CD4-positive, alpha-beta T cell treated with Interleukin-15 for 1 hour (primary cell): ENCODE measurements around the gene RHOT1.
A peak's percentile ranks its signal among the peaks of the same experiment; 100 is the strongest.
"Not testable (repeated sequence)": the region's sequence is repeated elsewhere in the genome, so short reads cannot be mapped to it uniquely, and the experiment has no call there.

Source experiments
- DNase-seq: peaks from one replicate; pipeline ENCODE4 v3.0.0-alpha.2; 2020

RHOT1 gene

DNA sequence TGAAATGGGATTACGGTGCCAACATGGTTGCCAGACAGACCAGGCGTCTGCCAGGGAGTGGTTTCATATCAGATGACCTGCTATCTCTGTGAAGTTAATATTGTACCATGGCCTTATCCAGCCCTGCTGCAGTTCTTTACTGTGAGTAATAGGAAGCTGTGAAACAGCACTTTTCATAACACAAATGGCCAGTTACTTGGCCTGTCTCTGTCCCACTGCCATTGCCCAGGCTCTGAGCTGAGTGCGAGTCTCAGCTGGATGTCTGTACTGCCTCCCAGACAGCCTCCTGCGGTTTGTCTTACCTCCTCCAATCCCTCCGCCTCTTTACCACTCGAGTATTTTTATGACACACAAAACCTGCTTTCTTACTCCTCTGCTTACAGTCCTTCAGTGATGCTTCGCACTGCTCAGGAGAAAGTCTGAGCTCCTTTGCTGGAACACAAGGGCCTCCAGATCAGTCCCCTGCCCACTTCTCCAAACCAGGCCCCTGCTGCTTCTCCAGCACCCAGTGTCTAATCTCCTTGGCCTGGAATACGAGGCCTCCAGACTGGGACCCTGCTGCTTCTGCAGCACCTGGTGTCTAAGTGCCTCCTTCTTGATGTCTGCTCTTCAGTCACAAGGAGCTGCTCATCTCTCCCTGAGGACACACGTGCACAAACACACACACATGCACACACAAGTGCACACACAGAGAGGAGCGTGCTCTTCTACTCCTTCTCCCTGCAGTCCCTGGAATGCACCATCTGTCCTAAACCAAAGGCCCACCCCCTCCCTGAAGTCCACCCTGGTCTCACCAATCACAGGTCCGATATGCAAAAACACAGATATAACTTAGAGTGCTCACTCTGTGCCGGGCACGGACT, 17.1 kb upstream of the RHOT1 start:
- DNase-seq, result no peak

- DNase-seq, result no peak
These were observed 16.5 kb upstream of the RHOT1 start for GRCh38 chr17:32125848-32126153.

- DNase-seq, result no peak
These were observed 16.0 kb upstream of the RHOT1 start for GRCh38 chr17:32126325-32126724.

DNA sequence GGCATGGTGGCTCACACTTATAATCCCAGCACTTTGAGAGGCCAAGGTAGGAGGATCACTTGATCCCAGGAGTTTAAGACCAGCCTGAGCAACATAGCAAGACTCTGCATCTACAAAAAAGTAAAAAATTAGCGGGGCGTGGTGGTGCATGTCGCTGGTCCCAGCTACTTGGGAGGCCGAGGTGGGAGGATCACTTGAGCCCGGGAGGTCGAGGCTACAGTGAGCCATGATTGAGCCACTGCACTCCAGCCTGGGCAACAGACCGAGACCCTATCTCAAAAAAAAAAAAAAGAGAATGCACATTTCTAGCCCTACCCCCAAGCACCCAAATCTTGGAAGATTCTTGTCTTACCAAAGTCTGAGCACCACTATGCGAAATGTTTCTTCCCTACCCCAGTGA, 15.6 kb upstream of the RHOT1 start:
- no peak for DNase-seq

DNA sequence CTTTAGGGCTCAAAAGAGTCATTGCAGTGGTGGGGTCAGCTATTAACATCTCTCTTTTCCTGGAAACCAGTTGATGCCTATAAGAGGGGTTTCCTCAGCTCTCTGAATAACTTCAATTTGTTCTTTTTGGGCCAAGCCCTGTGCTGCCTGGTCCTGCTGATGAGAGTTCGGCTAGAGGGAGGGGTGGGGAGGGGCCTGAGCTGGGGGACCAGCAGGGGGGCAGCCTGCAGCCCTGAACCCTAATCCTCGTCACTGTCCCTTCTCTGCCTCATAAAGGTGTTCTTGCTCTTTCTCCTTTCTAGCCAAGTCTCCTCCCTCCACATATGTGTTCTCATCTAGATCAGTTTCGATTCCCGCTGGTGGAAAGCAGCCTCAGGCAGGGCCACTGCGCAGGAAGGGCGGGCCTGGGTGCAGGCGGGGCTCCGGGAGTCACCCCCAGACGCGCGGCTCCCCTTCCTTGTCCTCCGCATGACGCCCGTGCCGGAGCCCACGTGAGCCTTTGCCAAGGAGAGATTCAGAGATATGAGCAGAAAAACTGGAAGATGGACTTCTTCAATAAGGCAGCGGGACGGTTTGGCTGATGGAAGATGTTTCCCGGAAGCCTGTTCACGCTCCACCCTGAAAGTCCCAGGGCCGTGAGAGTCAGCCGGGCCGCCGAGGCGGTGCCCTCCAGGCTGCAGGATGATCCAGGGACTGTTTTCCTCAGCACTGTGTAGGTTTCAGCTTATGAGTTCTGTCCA, 15.0 kb upstream of the RHOT1 start:
- peak; percentile 81 for DNase-seq

GRCh38 chr17:32128470-32128869, 13.8 kb upstream of the RHOT1 start:
- not testable (repeated sequence) for DNase-seq

- peak; percentile 34 for DNase-seq
These were observed 6.7 kb upstream of the RHOT1 start for GRCh38 chr17:32135497-32136117.

DNA sequence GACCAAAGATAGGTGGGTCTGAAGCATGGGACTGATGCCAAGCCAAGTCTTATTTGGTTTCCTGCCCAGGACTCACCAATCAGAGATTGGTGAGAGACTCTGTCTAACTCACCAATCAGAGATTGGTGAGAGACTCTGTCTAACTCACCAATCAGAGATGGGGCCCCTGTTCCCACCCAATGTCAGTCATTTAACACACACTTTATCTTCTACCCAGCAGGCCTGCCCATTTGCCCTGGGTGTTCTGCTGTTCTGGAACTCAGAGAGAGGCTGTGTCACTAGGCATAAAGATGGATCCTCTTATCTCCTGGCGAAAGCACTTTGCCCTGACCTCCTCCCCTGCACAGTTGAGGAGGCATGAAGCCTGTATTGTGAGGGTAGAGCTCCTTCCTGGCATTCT, 5.4 kb upstream of the RHOT1 start:
- DNase-seq, result no peak

GRCh38 chr17:32139504-32139903, 2.8 kb upstream of the RHOT1 start:
- DNase-seq, result not testable (repeated sequence)

GRCh38 chr17:32141258-32141657, 1.0 kb upstream of the RHOT1 start:
- DNase-seq, result peak; percentile 40

GRCh38 chr17:32141679-32142037, 644 bp upstream of the RHOT1 start:
- DNase-seq, result no peak

- no peak for DNase-seq
These were observed 690 bp downstream of the RHOT1 start for GRCh38 chr17:32142857-32143526.

DNA sequence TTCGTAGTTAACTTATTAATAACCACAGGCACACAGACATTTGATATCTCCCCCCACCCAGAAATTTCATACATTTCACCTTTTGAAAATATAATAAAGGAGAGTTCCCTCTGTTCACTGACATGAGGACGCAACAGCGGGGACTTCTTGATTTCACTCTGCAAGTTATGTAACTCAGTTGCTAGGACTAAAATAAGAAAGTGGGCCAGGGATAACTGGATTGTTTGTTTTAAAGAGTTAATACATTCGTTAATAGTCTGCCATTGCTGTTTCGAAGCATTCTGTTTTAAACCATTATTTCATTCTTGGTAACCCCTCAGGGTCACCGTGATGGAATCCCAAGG, 1.2 kb downstream of the RHOT1 start:
- DNase-seq, result no peak

DNA sequence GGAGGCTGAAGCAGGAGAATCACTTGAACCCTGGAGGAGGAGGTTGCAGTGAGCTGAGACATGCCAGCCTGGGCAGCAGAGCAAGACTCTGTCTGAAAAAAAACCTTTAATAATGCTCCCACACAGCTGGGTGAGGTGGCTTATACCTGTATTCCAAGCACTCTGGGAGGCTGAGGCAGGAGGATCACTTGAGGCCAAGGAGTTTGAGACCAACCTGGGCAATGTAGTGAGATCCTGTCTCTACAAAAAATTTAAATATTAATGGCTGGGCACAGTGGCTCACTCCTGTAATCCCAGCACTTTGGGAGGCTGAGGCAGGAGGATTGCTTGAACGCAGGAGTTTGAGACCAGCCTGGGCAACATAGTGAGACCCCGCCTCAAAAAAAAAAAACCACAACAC, 2.1 kb downstream of the RHOT1 start:
- not testable (repeated sequence) for DNase-seq

GRCh38 chr17:32148351-32148750, 6.0 kb downstream of the RHOT1 start:
- DNase-seq, result no peak

DNA sequence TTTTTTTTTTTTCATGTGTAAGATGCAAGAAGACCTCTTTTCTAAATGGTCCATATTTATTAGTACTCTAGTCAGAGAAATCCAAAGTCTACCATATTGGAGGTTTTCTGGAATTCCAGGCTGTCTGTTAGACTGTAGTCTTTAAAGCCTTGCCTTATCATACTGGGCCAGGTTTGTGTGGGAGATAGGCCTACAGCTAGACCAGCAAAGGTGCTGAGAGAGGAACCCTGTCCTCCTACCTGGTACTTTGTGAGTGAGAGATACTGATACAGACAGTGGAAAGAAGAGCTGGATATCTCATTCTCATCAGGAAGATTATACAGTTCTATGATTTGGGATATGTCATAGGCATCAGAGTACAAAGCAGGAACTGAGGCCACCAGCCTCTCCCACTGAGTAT, 8.1 kb downstream of the RHOT1 start:
- no peak for DNase-seq

- no peak for DNase-seq
These were observed 9.8 kb downstream of the RHOT1 start for GRCh38 chr17:32152130-32152529.

DNA sequence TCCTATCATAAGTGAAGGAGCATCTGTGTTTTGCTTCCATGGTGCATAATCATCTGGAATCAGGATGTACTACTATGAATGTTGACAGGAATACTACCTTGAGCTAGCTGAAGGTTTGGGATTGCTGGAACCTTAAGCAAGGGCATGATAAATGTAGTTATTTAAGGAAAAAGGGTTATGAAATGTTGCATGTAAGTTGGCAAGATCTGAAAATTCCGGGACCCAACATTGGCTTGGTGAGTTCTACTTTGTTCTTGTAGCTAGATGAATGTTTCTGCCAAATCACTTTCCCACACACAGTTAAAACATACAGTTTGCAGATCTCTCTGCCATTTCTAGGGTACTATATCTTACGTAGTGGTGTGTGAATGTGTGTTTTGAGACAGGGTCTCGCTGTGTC, 13.6 kb downstream of the RHOT1 start:
- DNase-seq, result no peak

GRCh38 chr17:32156656-32157055, 14.4 kb downstream of the RHOT1 start:
- no peak for DNase-seq

DNA sequence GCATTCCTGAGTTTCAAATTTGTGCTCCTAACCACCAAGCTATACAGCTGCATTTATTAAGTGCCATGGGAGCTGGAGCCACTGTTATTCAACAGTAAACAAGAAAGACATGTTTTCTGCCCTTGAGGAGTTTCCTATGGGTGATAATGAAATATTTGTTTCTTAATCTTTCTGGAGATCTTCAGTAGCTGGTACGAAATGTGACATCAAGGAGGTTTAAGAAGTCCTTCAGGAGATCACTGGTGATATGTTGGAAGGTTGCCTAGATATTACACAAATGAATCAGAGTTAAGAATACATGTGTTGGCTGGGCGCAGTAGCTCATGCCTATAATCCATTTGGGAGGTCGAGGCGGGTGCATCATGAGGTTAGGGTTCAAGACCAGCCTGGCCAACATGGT, 14.9 kb downstream of the RHOT1 start:
- no peak for DNase-seq

GRCh38 chr17:32158870-32159585, 16.7 kb downstream of the RHOT1 start:
- DNase-seq, result no peak

DNA sequence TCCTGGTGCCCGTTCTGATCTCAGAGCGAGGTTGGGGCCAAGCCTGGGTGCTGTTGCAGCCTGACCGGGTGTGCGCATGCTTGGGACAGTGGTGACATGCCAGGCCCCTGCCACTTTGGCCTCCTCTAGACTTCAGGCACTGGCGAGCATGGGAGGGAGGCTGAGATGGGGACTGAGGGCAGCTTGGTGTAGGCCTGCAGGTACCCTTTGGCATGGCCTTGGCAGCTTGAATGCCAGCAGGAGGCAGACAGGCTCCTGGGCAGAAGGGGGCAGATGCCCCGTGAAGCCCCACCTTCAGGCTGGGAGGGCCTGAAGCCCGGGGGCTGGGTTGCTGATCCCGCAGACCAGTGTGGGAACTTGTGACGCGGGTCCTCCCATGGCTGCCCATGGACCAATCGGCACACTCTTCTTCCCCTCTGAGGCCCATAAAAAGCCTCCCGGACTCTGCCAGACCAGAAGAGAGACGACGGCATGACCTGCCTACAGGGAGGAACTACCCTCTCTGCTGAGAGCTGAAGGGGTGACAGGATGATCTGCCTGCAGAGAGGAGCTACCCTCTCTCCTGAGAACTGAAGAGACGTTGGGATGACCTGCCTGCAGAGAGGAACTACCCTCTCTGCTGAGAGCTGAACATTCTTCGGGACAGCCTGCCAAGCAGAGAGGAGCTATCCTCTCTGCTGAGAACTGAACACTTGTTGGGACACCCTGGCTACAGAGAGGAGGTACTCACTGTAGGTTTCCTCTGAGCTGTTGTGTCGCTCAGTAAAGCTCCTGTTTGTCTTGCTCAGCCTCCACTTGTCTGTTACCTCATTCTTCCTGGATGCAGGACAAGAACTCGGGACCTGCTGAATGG, 17.5 kb downstream of the RHOT1 start:
- no peak for DNase-seq
